Peyer's patch (tissue), 4 donors: ENCODE results near the gene TRPC4. TPM values are rescaled to one million over a fixed set of nuclear protein-coding genes. Genes with fewer than 3 reads are reported as not detected.

Experiments
- DNase-seq, 3 donors: peaks; one replicate each; pipeline ENCODE4 v3.0.0-alpha.2; 2017 to 2019
- H3K27ac ChIP-seq, 4 donors: fragments of 200-600 bp; sonication (generic); one replicate each; pipeline ENCODE4 v1.5.1; 2016 to 2019
- H3K27me3 ChIP-seq, 2 donors: fragments of 200-600 bp; sonication (generic); one replicate each; pipeline ENCODE4 v1.5.1; 2019
- H3K36me3 ChIP-seq, 3 donors: fragments of 200-600 bp; sonication (generic); one replicate each; pipeline ENCODE4 v1.5.1; 2016 to 2019
- H3K4me1 ChIP-seq, 4 donors: fragments of 200-600 bp; sonication (generic); one replicate each; pipeline ENCODE4 v1.5.1; 2016 to 2019
- H3K4me3 ChIP-seq, 4 donors: fragments of 200-600 bp; sonication (generic); 1 replicate in 3 of 4; 2 replicates in 1 of 4; pipeline ENCODE4 v1.5.1; 2016 to 2019; ENCODE audit warnings: mild to moderate bottlenecking in 1 of 4
- H3K9me3 ChIP-seq, 4 donors: fragments of 200-600 bp; sonication (generic); one replicate each; pipeline ENCODE4 v1.5.1; 2016 to 2019; ENCODE audit warnings: mild to moderate bottlenecking in 1 of 4
- CTCF ChIP-seq, 6 experiments: fragments of 450-650 bp in 4 of 6; fragments of 200-600 bp in 2 of 6; sonication (generic) in 1 of 6; IDR thresholded peaks; one replicate each; pipeline ENCODE4 v1.5.1; 2017 to 2019; ENCODE audit warnings: antibody characterized with exemption in 6 of 6, mild to moderate bottlenecking in 3 of 6, moderate library complexity in 1 of 6
- POLR2A ChIP-seq, 2 donors: fragments of 450-650 bp; IDR thresholded peaks; one replicate each; pipeline ENCODE4 v1.5.1; 2017; ENCODE audit warnings: antibody characterized with exemption in 2 of 2, mild to moderate bottlenecking in 2 of 2, moderate library complexity in 2 of 2
- total RNA-seq, 4 donors: library from RNA; depleted of rRNA; stranded (reverse); fragments of >200 nt; gene quantifications; one replicate each; pipeline ENCODE4 v1.1.0, GENCODE V29; 2016

The TRPC4 gene
- total RNA-seq, 4 donors from 2014 or later: 1.2 TPM; not detected in 3

DNA sequence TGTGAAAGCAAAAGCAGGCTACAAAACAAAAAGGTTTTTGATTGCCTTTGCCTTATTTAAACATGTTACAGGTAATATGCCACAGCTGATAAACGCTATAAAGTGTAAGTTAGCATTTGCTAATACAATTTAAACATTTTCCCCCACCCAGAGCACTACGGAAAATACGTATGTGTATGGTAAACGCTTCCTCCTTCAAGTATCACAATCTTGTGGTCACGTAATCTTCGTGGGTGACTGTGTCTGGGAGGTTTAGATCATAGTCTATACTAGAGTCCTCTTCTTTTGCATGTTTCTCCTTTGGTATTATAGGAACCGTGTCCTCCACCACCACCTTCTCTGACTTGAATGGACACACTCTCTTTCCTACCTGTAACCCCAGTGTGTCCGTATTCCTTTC is 232.9 kb downstream of the TRPC4 start:
- no peak for DNase-seq
- Histone ChIP-seq H3K36me3 (no peaks in the 10 kb centered on the region), H3K4me3 (no peak overlapping the region), H3K27me3 (no peaks in the 10 kb centered on the region), H3K9me3 (no peaks in the 10 kb centered on the region), H3K27ac (no peak overlapping the region), H3K4me1 (no peaks in the 10 kb centered on the region)
- TF ChIP-seq POLR2A (IDR thresholded peaks at IDR 0.05): no peak
- TF ChIP-seq CTCF (IDR thresholded peaks at IDR 0.05): no peak

DNA sequence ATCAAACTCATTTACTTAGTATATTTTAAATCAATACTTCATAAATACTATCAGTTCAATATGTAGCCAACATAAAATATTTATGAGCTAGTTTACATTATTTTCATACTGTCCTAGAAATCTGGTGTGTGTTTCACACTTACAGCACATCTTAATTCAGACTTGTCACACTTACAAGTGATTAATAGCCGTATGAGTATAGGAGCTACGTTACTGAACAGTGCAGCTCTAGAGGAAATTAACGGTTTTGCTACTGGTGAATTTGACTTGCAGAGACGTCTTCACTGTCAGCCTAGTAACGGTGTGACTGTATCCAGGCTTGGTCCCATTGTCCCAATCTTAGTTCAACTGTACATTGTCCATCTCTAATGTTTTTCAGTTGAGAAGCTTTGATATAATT is 237.3 kb downstream of the TRPC4 start:
- TF ChIP-seq CTCF (IDR thresholded peaks at IDR 0.05) (no peak), POLR2A (IDR thresholded peaks at IDR 0.05) (no peak)

GRCh38 chr13:37627428-37627827 is 242.1 kb downstream of the TRPC4 start:
- H3K4me1 ChIP-seq: no peaks in the 10 kb centered on the region
- H3K4me3 ChIP-seq: no peak overlapping the region
- H3K27ac ChIP-seq: no peak overlapping the region
- no peaks in the 10 kb centered on the region for H3K9me3 ChIP-seq
- no peak for TF ChIP-seq POLR2A (IDR thresholded peaks at IDR 0.05)
- no peak for TF ChIP-seq CTCF (IDR thresholded peaks at IDR 0.05)
- no peaks in the 10 kb centered on the region for H3K27me3 ChIP-seq
- DNase-seq: no peak
- H3K36me3 ChIP-seq: no peaks in the 10 kb centered on the region

More for the DNA sequence above, 237.3 kb downstream of the TRPC4 start:
- Histone ChIP-seq H3K27me3 (no peaks in the 10 kb centered on the region), H3K4me3 (no peak overlapping the region), H3K27ac (no peak overlapping the region), H3K4me1 (no peaks in the 10 kb centered on the region), H3K9me3 (no peaks in the 10 kb centered on the region), H3K36me3 (no peaks in the 10 kb centered on the region)
- DNase-seq: no peak

- H3K9me3 ChIP-seq: no peaks in the 10 kb centered on the region
- no peak overlapping the region for H3K27ac ChIP-seq
- H3K27me3 ChIP-seq: no peaks in the 10 kb centered on the region
- no peak overlapping the region for H3K4me3 ChIP-seq
- TF ChIP-seq POLR2A (IDR thresholded peaks at IDR 0.05) (no peak), CTCF (IDR thresholded peaks at IDR 0.05) (no peak)
- H3K36me3 ChIP-seq: no peaks in the 10 kb centered on the region
- no peaks in the 10 kb centered on the region for H3K4me1 ChIP-seq
- no peak for DNase-seq
Measured at GRCh38 chr13:37621811-37622361, 247.7 kb downstream of the TRPC4 start.

DNA sequence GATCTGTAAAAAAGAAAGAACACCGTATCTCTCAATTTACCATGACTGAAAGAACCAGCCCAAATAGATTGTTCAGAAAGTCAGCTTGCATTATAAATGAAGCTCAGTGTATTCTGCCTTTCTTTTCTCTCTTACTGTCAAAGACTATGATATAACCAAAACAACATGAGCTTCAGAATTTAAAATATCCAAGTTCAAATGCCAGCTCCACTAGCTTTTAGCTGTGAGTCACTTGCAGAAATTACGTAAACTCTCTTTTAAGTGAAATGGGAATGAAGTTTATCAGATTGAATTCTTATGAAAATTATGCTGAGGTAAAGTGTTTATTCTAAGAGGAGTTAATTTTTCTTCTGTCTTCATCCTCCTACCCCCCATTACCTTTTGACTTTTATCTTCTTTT is 251.0 kb downstream of the TRPC4 start:
- Histone ChIP-seq H3K9me3 (no peaks in the 10 kb centered on the region), H3K4me1 (no peaks in the 10 kb centered on the region), H3K27me3 (no peaks in the 10 kb centered on the region), H3K36me3 (no peaks in the 10 kb centered on the region), H3K4me3 (no peak overlapping the region), H3K27ac (no peak overlapping the region)
- DNase-seq: no peak
- TF ChIP-seq CTCF (IDR thresholded peaks at IDR 0.05) (no peak), POLR2A (IDR thresholded peaks at IDR 0.05) (no peak)

GRCh38 chr13:37617173-37617572 is 252.4 kb downstream of the TRPC4 start:
- H3K27me3 ChIP-seq: no peaks in the 10 kb centered on the region
- H3K27ac ChIP-seq: no peak overlapping the region
- H3K36me3 ChIP-seq: no peaks in the 10 kb centered on the region
- DNase-seq: no peak
- H3K9me3 ChIP-seq: no peaks in the 10 kb centered on the region
- H3K4me1 ChIP-seq: no peaks in the 10 kb centered on the region
- no peak overlapping the region for H3K4me3 ChIP-seq
- TF ChIP-seq CTCF (IDR thresholded peaks at IDR 0.05) (no peak), POLR2A (IDR thresholded peaks at IDR 0.05) (no peak)
